Measurements from ENCODE around the gene MYOF. TPM values are rescaled to one million over a fixed set of nuclear protein-coding genes. Genes with fewer than 3 reads are reported as not detected.
"Not testable (repeated sequence)": the region's sequence is repeated elsewhere in the genome, so short reads cannot be mapped to it uniquely, and the experiment has no call there.

The MYOF gene
- total RNA-seq, 2 donors from 2014 or later, result 84.4 to 85.0 TPM

DNA sequence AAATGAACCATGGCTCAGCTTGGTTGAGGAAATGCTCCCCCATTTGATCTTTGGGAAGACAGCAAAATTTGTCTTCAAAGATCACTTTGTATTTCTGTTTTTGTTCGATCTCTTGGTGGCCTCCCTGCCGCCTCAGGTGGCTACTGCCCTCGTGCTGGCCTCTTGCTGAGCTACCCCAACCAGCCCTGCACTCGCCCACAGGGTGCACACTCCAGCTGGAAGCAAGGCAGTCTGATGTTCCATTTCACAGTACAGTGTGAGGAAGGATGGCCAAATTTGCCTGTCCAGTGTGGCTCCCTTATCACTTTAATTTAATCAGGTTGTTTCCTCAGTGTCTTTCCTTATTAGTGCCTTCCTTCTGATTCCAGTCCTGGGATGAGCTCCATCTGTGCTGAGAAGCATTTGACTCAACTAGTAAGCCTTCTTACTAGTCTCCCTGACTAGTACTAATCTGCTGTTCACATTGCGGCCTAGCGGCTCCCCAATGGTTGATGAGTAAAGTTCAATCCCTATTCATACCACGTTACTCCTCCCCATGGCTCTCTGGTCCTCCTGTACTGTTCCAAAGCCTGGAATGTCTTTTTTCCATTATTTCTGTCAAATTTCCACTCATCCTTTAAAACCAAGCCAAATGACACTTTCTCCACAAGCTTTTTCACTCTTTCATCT lies 8.2 kb downstream of the MYOF start:
- Histone ChIP-seq H3K9me3 (no peaks in the 10 kb centered on the region), H3K27ac (no peak overlapping the region), H3K4me3 (no peak overlapping the region), H3K4me1 (replicated peaks) (peaks cover 10% of the 10 kb centered on the region), H3K36me3 (no peaks in the 10 kb centered on the region), H3K27me3 (replicated peaks; ENCODE audit: insufficient read depth) (no peaks in the 10 kb centered on the region)
- TF ChIP-seq, protein P1, sequence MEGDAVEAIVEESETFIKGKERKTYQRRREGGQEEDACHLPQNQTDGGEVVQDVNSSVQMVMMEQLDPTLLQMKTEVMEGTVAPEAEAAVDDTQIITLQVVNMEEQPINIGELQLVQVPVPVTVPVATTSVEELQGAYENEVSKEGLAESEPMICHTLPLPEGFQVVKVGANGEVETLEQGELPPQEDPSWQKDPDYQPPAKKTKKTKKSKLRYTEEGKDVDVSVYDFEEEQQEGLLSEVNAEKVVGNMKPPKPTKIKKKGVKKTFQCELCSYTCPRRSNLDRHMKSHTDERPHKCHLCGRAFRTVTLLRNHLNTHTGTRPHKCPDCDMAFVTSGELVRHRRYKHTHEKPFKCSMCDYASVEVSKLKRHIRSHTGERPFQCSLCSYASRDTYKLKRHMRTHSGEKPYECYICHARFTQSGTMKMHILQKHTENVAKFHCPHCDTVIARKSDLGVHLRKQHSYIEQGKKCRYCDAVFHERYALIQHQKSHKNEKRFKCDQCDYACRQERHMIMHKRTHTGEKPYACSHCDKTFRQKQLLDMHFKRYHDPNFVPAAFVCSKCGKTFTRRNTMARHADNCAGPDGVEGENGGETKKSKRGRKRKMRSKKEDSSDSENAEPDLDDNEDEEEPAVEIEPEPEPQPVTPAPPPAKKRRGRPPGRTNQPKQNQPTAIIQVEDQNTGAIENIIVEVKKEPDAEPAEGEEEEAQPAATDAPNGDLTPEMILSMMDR (IDR thresholded peaks at IDR 0.05), result no peak
- TF ChIP-seq POLR2A (IDR thresholded peaks at IDR 0.05) (no peak), POLR2AphosphoS5 (IDR thresholded peaks at IDR 0.05) (no peak)
- WGBS, result 80% methylated on average over 7 of the region's 7 CpGs
- intact Hi-C loops (cut with DNase I), result no loop called here
- DNase-seq (ENCODE audit: low spot score), result no peak

DNA sequence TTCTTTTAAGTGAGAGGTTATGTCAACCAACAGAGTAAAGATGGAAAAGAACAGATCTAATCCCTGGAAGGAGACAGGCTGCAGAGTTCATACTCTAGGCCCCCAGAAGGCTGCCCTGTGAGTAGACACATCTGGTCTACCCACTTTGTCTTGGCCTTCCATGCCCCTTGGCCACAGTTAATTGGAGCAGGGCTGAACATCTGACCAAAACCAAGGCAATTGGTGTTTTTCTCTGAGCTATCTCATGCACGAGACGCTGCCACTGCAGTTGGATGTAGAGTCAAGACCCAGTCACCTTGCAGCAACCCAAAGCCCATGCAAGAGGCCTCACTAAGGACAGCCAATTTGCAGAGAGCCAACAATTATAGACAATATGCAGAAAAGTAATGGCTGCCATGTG lies 9.0 kb downstream of the MYOF start:
- Histone ChIP-seq H3K36me3 (no peaks in the 10 kb centered on the region), H3K27ac (no peak overlapping the region), H3K27me3 (replicated peaks; ENCODE audit: insufficient read depth) (no peaks in the 10 kb centered on the region), H3K4me1 (replicated peaks) (peaks cover 10% of the 10 kb centered on the region), H3K4me3 (no peak overlapping the region), H3K9me3 (no peaks in the 10 kb centered on the region)
- no peak for DNase-seq (ENCODE audit: low spot score)
- TF ChIP-seq, protein P1 (IDR thresholded peaks at IDR 0.05), result no peak
- no peak for TF ChIP-seq POLR2A (IDR thresholded peaks at IDR 0.05)
- TF ChIP-seq POLR2AphosphoS5 (IDR thresholded peaks at IDR 0.05), result no peak
- WGBS, result 97% methylated on average over 2 of the region's 2 CpGs
- intact Hi-C loops (cut with DNase I), result no loop called here

DNA sequence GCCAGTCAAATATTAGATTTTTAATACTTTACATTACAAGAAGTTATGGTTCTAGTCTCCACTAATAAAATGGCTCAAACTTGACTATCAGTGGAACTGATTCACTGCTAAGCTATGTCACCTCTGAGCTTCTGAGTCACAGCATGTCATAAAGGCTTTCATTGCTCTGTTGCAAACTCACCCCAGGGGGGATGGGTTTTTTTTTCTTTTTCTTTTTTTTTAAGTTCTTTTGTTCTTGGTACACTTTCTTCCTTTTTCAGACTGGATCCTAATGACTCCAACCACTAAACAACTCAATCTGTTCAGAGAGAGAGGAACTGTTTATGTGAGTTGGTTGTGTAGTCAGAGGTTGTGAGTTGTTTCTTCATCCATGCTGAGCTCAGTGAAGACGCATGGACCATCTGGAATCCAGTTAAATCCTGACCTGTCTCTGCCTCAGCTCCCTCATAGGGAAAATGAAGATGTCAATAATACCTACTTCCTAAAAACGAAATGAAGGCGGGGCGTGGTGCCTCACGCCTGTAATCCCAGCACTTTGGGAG lies 11.0 kb downstream of the MYOF start:
- Histone ChIP-seq H3K36me3 (no peaks in the 10 kb centered on the region), H3K9me3 (no peaks in the 10 kb centered on the region), H3K4me1 (replicated peaks) (peaks cover 16% of the 10 kb centered on the region), H3K27ac (peak overlapping the region; percentile 62 to 76), H3K4me3 (no peak overlapping the region), H3K27me3 (replicated peaks; ENCODE audit: insufficient read depth) (no peaks in the 10 kb centered on the region)
- peak; percentile 93 for TF ChIP-seq POLR2AphosphoS5 (IDR thresholded peaks at IDR 0.05)
- no peak for TF ChIP-seq POLR2A (IDR thresholded peaks at IDR 0.05)
- intact Hi-C loops (cut with DNase I), result no loop called here
- peak; percentile 57 for DNase-seq (ENCODE audit: low spot score)
- WGBS, result 72% methylated on average over 5 of the region's 5 CpGs

DNA sequence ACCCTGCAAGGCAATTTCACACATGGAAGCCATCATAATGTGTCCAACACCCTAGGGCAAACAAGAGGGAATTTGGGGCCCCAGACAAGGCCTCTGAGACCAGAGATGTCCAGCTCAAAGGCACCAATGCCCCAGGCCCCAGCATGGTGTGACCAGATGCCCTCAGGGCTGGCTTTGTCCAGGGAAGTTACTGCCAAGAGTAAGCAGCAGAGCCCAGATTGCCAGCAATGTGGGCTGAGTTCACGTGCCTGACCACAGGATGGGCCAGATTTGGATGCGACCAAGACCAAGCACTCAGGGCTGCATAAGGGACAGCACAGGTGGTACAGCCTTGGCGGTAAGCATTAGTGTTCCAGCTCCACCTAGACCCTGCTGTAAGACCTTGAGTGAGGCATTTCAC lies 12.7 kb downstream of the MYOF start:
- DNase-seq (ENCODE audit: low spot score), result no peak
- H3K36me3 ChIP-seq, result no peaks in the 10 kb centered on the region
- H3K4me1 ChIP-seq (replicated peaks), result peaks cover 19% of the 10 kb centered on the region
- H3K9me3 ChIP-seq, result no peaks in the 10 kb centered on the region
- WGBS, result 89% methylated on average over 2 of the region's 3 CpGs
- TF ChIP-seq, protein P1 (IDR thresholded peaks at IDR 0.05), result no peak
- TF ChIP-seq POLR2AphosphoS5 (IDR thresholded peaks at IDR 0.05) (no peak), POLR2A (IDR thresholded peaks at IDR 0.05) (no peak)
- H3K4me3 ChIP-seq, result no peak overlapping the region
- intact Hi-C loops (cut with DNase I), result no loop called here
- H3K27ac ChIP-seq, result peak overlapping the region; percentile 60 to 76
- H3K27me3 ChIP-seq (replicated peaks; ENCODE audit: insufficient read depth), result no peaks in the 10 kb centered on the region

DNA sequence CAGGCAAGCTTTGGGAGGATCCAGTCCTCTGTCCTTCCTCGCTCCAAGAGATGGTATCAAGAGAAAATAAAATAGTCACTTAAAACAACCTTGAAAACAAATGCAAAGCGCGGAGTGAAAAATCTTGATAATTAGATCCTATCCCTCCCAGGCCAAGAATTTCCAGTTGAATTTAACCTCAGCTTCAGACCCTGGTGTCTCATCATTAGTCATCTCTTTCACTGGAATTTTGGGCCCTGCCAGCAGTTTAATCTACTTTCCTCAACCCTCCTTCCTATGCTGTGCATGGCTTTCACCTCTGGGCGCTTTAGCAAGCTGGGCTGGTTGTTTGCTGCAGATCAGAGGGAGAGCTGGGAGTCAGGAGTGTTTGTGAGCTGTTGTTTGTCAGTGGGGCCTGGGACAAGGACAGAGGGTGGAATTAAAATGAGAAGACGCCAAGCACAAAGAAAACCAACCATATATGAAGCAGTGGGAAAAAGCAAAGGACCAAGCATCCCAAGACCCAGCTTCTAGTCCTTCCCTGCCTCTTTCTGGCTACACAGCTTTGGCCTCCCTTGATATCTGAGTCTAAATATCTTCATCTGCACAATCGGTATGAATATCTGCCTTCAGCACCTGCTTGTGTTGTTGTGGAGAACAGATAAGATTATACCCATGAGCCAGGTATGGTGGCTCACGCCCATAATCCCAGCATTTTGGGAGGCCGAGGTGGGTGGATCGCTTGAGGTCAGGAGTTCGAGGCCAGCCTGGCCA lies 13.5 kb downstream of the MYOF start:
- Histone ChIP-seq H3K27me3 (replicated peaks; ENCODE audit: insufficient read depth) (no peaks in the 10 kb centered on the region), H3K4me3 (no peak overlapping the region), H3K36me3 (no peaks in the 10 kb centered on the region), H3K9me3 (no peaks in the 10 kb centered on the region), H3K27ac (peak overlapping the region; percentile 60 to 76), H3K4me1 (replicated peaks) (peaks cover 20% of the 10 kb centered on the region)
- TF ChIP-seq POLR2AphosphoS5 (IDR thresholded peaks at IDR 0.05), result peak; percentile 16
- no peak for TF ChIP-seq POLR2A (IDR thresholded peaks at IDR 0.05)
- no peak for DNase-seq (ENCODE audit: low spot score)
- WGBS, result 74% methylated on average over 10 of the region's 10 CpGs
- intact Hi-C loops (cut with DNase I), result no loop called here

DNA sequence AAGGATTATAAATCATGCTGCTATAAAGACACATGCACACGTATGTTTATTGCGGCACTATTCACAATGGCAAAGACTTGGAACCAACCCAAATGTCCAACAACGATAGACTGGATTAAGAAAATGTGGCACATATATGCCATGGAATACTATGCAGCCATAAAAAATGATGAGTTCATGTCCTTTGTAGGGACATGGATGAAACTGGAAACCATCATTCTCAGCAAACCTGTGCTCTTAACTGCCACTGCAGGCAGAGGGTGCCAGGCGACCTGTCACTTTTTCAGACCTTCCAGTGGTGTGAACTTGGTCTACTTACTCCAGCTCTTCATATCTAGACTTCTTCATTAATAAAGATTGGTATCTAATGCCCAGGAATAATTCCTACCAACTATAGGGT lies 14.5 kb downstream of the MYOF start:
- Histone ChIP-seq H3K27ac (peak overlapping the region; percentile 60 to 76), H3K4me1 (replicated peaks) (peaks cover 20% of the 10 kb centered on the region)
- 89% methylated on average over 4 of the region's 4 CpGs for WGBS
- H3K4me3 ChIP-seq; H3K36me3 ChIP-seq; intact Hi-C loops (cut with DNase I); H3K27me3 ChIP-seq (replicated peaks; ENCODE audit: insufficient read depth); DNase-seq (ENCODE audit: low spot score); H3K9me3 ChIP-seq: not testable (repeated sequence)
